ENCODE data around the gene RAP1GAP2. TPM values are rescaled to one million over a fixed set of nuclear protein-coding genes. Genes with fewer than 3 reads are reported as not detected.
"Not testable (repeated sequence)": the region's sequence is repeated elsewhere in the genome, so short reads cannot be mapped to it uniquely, and the experiment has no call there.

The RAP1GAP2 gene
- total RNA-seq, 2 donors from 2014 or later: 22.4 to 32.9 TPM

- Histone ChIP-seq H3K27ac (peak overlapping the region; percentile 73 to 87), H3K36me3 (no peaks in the 10 kb centered on the region), H3K4me1 (peaks cover 0 to 18% of the 10 kb centered on the region in 2 donors), H3K9me3 (no peaks in the 10 kb centered on the region), H3K27me3 (no peaks in the 10 kb centered on the region), H3K4me3 (no peak overlapping the region)
- DNase-seq (ENCODE audit: low spot score): no peak
- TF ChIP-seq CTCF (IDR thresholded peaks at IDR 0.05): no peak
Measured at GRCh38 chr17:2883544-2884213, 87.4 kb downstream of the RAP1GAP2 start.

GRCh38 chr17:2885733-2886132, 89.5 kb downstream of the RAP1GAP2 start:
- Histone ChIP-seq H3K36me3 (no peaks in the 10 kb centered on the region), H3K4me3 (no peak overlapping the region), H3K9me3 (no peaks in the 10 kb centered on the region), H3K27ac (no peak overlapping the region), H3K27me3 (no peaks in the 10 kb centered on the region), H3K4me1 (peaks cover 0 to 25% of the 10 kb centered on the region in 2 donors)
- no peak for DNase-seq (ENCODE audit: low spot score)
- TF ChIP-seq CTCF (IDR thresholded peaks at IDR 0.05): no peak

GRCh38 chr17:2888326-2888725, 92.1 kb downstream of the RAP1GAP2 start:
- DNase-seq (ENCODE audit: low spot score): no peak
- Histone ChIP-seq H3K4me3 (no peak overlapping the region), H3K27me3 (no peaks in the 10 kb centered on the region), H3K36me3 (no peaks in the 10 kb centered on the region), H3K27ac (no peak overlapping the region), H3K9me3 (no peaks in the 10 kb centered on the region), H3K4me1 (peaks cover 0 to 27% of the 10 kb centered on the region in 2 donors)
- no peak for TF ChIP-seq CTCF (IDR thresholded peaks at IDR 0.05)

GRCh38 chr17:2889256-2889655, 93.0 kb downstream of the RAP1GAP2 start:
- no peaks in the 10 kb centered on the region for H3K36me3 ChIP-seq
- no peak overlapping the region for H3K4me3 ChIP-seq
- TF ChIP-seq CTCF (IDR thresholded peaks at IDR 0.05): no peak
- no peaks in the 10 kb centered on the region for H3K9me3 ChIP-seq
- H3K4me1 ChIP-seq: peaks cover 0 to 18% of the 10 kb centered on the region in 2 donors
- H3K27ac ChIP-seq: peak overlapping the region in 1 of 2 donors; percentile 53
- DNase-seq (ENCODE audit: low spot score): no peak
- H3K27me3 ChIP-seq: no peaks in the 10 kb centered on the region

GRCh38 chr17:2890778-2891177, 94.5 kb downstream of the RAP1GAP2 start:
- DNase-seq (ENCODE audit: low spot score); H3K27ac ChIP-seq; H3K36me3 ChIP-seq; H3K9me3 ChIP-seq; H3K27me3 ChIP-seq; H3K4me3 ChIP-seq: not testable (repeated sequence)
- peaks cover 0 to 18% of the 10 kb centered on the region in 2 donors for H3K4me1 ChIP-seq

GRCh38 chr17:2892305-2892971, 96.2 kb downstream of the RAP1GAP2 start:
- no peak for DNase-seq (ENCODE audit: low spot score)
- Histone ChIP-seq H3K27me3 (no peaks in the 10 kb centered on the region), H3K4me1 (peaks cover 0 to 18% of the 10 kb centered on the region in 2 donors), H3K4me3 (no peak overlapping the region), H3K9me3 (no peaks in the 10 kb centered on the region), H3K27ac (peak overlapping the region in 1 of 2 donors; percentile 54), H3K36me3 (no peaks in the 10 kb centered on the region)
- no peak for TF ChIP-seq CTCF (IDR thresholded peaks at IDR 0.05)
